ENCODE results near the gene CEP128. TPM values are rescaled to one million over a fixed set of nuclear protein-coding genes. Genes with fewer than 3 reads are reported as not detected.

CEP128 gene
- polyA plus RNA-seq, 1 donor (not counting 4 experiments of a cell fraction or from before 2014, with no cell fraction given): 2.6 TPM

- H3K36me3 ChIP-seq (ENCODE audit: control insufficient read depth in 2 of 2, extremely low read depth in 1 of 2, insufficient read depth in 2 of 2, low read length in 2 of 2): no peaks in the 10 kb centered on the region
- H3K27me3 ChIP-seq (ENCODE audit: control insufficient read depth, extremely low read depth, insufficient read depth, low read length): no peaks in the 10 kb centered on the region
- no peak overlapping the region for H3K9ac ChIP-seq (ENCODE audit: control insufficient read depth, extremely low read depth, insufficient read depth, low read length)
- dilution Hi-C loops (cut with MboI; ENCODE audit: extremely low pct_ligation_motif_present, low sequenced_read_pairs): no loop called here
- H3K9me1 ChIP-seq (ENCODE audit: control insufficient read depth, extremely low read depth, insufficient read depth, low read length): no peaks in the 10 kb centered on the region
- peak overlapping the region; percentile 80 for H2AFZ ChIP-seq (ENCODE audit: control insufficient read depth, low read length)
- DNase-seq (ENCODE audit: low read depth, low spot score) (no peak), FAIRE-seq (peak; percentile 69)
- no peaks in the 10 kb centered on the region for H4K20me1 ChIP-seq (ENCODE audit: control insufficient read depth, extremely low read depth, insufficient read depth, low read length)
- peaks cover 11% of the 10 kb centered on the region for H3K4me1 ChIP-seq (ENCODE audit: control insufficient read depth, extremely low read depth, insufficient read depth, low read length)
- H3K9me3 ChIP-seq (ENCODE audit: control insufficient read depth, low read depth, low read length): no peaks in the 10 kb centered on the region
- no peaks in the 10 kb centered on the region for H3K79me2 ChIP-seq (ENCODE audit: control insufficient read depth, insufficient read depth, low read length)
- TF ChIP-seq, protein P1, sequence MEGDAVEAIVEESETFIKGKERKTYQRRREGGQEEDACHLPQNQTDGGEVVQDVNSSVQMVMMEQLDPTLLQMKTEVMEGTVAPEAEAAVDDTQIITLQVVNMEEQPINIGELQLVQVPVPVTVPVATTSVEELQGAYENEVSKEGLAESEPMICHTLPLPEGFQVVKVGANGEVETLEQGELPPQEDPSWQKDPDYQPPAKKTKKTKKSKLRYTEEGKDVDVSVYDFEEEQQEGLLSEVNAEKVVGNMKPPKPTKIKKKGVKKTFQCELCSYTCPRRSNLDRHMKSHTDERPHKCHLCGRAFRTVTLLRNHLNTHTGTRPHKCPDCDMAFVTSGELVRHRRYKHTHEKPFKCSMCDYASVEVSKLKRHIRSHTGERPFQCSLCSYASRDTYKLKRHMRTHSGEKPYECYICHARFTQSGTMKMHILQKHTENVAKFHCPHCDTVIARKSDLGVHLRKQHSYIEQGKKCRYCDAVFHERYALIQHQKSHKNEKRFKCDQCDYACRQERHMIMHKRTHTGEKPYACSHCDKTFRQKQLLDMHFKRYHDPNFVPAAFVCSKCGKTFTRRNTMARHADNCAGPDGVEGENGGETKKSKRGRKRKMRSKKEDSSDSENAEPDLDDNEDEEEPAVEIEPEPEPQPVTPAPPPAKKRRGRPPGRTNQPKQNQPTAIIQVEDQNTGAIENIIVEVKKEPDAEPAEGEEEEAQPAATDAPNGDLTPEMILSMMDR (optimal IDR thresholded peaks at IDR 0.05 in 1 of 3, IDR thresholded peaks at IDR 0.05 in 1 of 3, conservative IDR thresholded peaks at IDR 0.05 in 1 of 3; ENCODE audit: extremely low read depth in 1 of 3, insufficient read depth in 2 of 3, low read length in 3 of 3): no peak
- no peak for TF ChIP-seq EZH2 (IDR thresholded peaks at IDR 0.05; ENCODE audit: low read length)
- H3K27ac ChIP-seq (ENCODE audit: control insufficient read depth, insufficient read depth, low read length): no peak overlapping the region
- H3K4me3 ChIP-seq (ENCODE audit: control insufficient read depth in 2 of 3, extremely low read depth in 1 of 3, insufficient read depth in 2 of 3, low read depth in 1 of 3, low read length in 3 of 3): peak overlapping the region in 2 of 3 experiments; percentile 29 to 37
- peak overlapping the region; percentile 73 for H3K4me2 ChIP-seq (ENCODE audit: control insufficient read depth, extremely low read depth, insufficient read depth, low read depth, low read length)
Observed at GRCh38 chr14:80549141-80549540, 392.4 kb downstream of the CEP128 start.

DNA sequence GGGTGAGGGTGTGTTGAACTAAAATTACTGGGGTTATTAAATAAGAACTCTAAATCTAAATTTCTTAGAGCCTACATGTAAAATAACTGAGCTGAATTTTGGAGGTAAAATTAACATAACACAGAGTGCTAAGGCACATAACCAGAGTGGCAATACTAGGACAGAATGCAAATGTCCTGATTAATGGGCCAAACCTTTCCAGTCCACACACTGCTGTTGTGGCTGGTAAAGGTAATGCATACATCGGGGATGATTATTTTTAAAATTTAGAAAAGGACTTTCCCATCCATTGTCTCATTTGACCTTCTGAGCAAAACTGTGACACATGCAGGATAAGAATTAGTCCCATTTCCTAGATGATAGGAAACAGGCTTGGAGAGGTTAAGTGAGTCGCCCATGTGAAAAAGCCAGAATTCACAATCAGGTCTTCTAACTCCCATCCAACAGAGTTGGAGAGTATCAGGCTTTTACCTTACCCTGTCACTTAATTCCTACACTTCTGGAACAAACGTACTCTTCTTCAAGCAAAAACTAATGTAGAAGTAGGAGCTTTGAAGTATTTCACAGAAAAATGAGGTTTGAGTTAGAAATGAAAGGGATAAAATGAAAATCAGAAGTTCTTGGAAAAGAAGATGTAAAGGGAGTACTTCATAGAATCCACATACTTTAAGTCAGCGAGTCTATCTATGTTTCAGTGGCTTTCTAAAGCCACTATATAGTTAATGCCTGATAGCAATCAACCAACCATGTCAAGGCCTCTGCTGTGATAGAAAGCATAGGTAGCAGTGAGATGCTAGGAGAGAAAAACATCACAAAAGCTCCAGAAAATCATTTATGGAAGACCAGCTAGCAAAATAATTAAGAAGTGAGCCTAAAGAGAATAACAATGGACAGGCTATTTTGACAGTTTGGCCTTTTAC is 395.3 kb downstream of the CEP128 start:
- no peaks in the 10 kb centered on the region for H3K79me2 ChIP-seq (ENCODE audit: control insufficient read depth, insufficient read depth, low read length)
- DNase-seq (ENCODE audit: low read depth, low spot score) (no peak), FAIRE-seq (no peak)
- H2AFZ ChIP-seq (ENCODE audit: control insufficient read depth, low read length): no peak overlapping the region
- dilution Hi-C loops (cut with MboI; ENCODE audit: extremely low pct_ligation_motif_present, low sequenced_read_pairs): no loop called here
- no peaks in the 10 kb centered on the region for H3K27me3 ChIP-seq (ENCODE audit: control insufficient read depth, extremely low read depth, insufficient read depth, low read length)
- H3K9ac ChIP-seq (ENCODE audit: control insufficient read depth, extremely low read depth, insufficient read depth, low read length): no peak overlapping the region
- peaks cover 11% of the 10 kb centered on the region for H3K4me1 ChIP-seq (ENCODE audit: control insufficient read depth, extremely low read depth, insufficient read depth, low read length)
- TF ChIP-seq, protein P1 (optimal IDR thresholded peaks at IDR 0.05 in 1 of 3, IDR thresholded peaks at IDR 0.05 in 1 of 3, conservative IDR thresholded peaks at IDR 0.05 in 1 of 3; ENCODE audit: extremely low read depth in 1 of 3, insufficient read depth in 2 of 3, low read length in 3 of 3): no peak
- H3K36me3 ChIP-seq (ENCODE audit: control insufficient read depth in 2 of 2, extremely low read depth in 1 of 2, insufficient read depth in 2 of 2, low read length in 2 of 2): no peaks in the 10 kb centered on the region
- no peaks in the 10 kb centered on the region for H4K20me1 ChIP-seq (ENCODE audit: control insufficient read depth, extremely low read depth, insufficient read depth, low read length)
- H3K9me3 ChIP-seq (ENCODE audit: control insufficient read depth, low read depth, low read length): no peaks in the 10 kb centered on the region
- no peak overlapping the region for H3K4me3 ChIP-seq (ENCODE audit: control insufficient read depth in 2 of 3, extremely low read depth in 1 of 3, insufficient read depth in 2 of 3, low read depth in 1 of 3, low read length in 3 of 3)
- no peak overlapping the region for H3K27ac ChIP-seq (ENCODE audit: control insufficient read depth, insufficient read depth, low read length)
- no peaks in the 10 kb centered on the region for H3K9me1 ChIP-seq (ENCODE audit: control insufficient read depth, extremely low read depth, insufficient read depth, low read length)
- no peak overlapping the region for H3K4me2 ChIP-seq (ENCODE audit: control insufficient read depth, extremely low read depth, insufficient read depth, low read depth, low read length)
